ENCODE data around the gene SHANK3. TPM values are rescaled to one million over a fixed set of nuclear protein-coding genes. Genes with fewer than 3 reads are reported as not detected.

Gene SHANK3
- total and polyA plus RNA-seq, 3 donors from 2014 or later, result 6.3 to 16.0 (median 11.4) TPM

DNA sequence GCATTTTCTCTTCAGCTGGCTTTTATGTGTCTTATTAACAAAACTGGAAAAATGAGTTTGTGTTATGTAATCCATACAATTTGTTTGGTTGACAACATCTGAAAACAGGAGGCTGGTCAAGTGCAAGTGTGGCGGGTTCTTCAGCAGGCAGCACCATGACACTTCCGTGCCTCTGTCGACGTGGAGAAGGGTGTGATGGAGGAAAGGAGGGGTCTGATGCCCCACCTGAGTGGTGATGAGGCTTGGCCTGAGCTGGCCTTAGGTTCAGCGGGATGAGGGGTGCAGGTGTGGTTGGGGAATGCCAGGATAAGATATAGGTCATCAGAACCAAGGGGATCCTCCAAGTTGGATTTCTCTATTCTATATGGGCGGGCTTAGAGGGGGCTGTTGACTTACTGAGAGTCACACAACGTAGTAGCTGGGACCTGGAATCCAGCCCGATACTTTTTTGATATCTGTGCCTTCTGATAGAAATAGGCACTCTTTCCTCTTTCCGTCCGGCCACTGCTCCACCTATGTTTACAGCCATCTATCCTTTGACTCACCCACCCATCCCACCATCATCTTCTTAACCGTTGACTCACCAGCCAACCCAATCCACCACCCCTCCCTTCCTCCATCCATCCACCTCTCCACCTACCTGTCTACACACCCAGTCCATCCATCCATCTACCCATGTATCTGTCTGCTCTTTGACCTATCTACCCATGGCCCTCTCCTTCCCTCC lies 29.0 kb downstream of the SHANK3 start:
- Histone ChIP-seq H3K4me3 (no peak overlapping the region), H3K27me3 (no peaks in the 10 kb centered on the region), H3K27ac (no peak overlapping the region), H3K36me3 (ENCODE audit: low read depth, missing control alignments) (no peaks in the 10 kb centered on the region), H3K4me1 (no peaks in the 10 kb centered on the region), H3K9me3 (no peaks in the 10 kb centered on the region)
- TF ChIP-seq, protein P1, sequence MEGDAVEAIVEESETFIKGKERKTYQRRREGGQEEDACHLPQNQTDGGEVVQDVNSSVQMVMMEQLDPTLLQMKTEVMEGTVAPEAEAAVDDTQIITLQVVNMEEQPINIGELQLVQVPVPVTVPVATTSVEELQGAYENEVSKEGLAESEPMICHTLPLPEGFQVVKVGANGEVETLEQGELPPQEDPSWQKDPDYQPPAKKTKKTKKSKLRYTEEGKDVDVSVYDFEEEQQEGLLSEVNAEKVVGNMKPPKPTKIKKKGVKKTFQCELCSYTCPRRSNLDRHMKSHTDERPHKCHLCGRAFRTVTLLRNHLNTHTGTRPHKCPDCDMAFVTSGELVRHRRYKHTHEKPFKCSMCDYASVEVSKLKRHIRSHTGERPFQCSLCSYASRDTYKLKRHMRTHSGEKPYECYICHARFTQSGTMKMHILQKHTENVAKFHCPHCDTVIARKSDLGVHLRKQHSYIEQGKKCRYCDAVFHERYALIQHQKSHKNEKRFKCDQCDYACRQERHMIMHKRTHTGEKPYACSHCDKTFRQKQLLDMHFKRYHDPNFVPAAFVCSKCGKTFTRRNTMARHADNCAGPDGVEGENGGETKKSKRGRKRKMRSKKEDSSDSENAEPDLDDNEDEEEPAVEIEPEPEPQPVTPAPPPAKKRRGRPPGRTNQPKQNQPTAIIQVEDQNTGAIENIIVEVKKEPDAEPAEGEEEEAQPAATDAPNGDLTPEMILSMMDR (IDR thresholded peaks at IDR 0.05), result no peak
- TF ChIP-seq POLR2A (IDR thresholded peaks at IDR 0.05), result no peak
- no peak for DNase-seq
- intact Hi-C loops (cut with DNase I; ENCODE audit: low total_unique reads), result no loop called here
- 90% methylated on average over 11 of the region's 11 CpGs for WGBS, 2 donors

DNA sequence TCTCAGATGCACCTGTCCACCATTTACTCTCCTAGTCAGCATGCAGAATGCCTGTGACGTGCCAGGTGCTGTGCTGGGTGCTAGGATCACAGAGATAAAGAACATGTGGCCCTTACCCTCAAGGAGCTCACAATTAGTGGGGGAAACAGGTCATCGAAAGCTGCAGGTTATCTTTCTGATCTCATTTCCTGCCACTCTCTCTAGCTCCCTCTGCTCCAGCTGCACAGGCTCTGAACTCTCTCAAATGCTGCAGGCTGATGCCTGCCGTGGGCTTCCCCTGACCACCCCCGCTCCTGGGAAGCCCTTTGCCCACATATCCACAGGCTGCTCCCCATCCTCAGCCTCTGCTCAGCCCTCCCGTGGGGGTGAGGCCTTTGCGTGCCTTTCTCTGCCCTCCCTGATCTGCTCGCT lies 29.6 kb downstream of the SHANK3 start:
- no peaks in the 10 kb centered on the region for H3K4me1 ChIP-seq
- 75 to 85% methylated on average over 7 of the region's 7 CpGs for WGBS, 2 donors

DNA sequence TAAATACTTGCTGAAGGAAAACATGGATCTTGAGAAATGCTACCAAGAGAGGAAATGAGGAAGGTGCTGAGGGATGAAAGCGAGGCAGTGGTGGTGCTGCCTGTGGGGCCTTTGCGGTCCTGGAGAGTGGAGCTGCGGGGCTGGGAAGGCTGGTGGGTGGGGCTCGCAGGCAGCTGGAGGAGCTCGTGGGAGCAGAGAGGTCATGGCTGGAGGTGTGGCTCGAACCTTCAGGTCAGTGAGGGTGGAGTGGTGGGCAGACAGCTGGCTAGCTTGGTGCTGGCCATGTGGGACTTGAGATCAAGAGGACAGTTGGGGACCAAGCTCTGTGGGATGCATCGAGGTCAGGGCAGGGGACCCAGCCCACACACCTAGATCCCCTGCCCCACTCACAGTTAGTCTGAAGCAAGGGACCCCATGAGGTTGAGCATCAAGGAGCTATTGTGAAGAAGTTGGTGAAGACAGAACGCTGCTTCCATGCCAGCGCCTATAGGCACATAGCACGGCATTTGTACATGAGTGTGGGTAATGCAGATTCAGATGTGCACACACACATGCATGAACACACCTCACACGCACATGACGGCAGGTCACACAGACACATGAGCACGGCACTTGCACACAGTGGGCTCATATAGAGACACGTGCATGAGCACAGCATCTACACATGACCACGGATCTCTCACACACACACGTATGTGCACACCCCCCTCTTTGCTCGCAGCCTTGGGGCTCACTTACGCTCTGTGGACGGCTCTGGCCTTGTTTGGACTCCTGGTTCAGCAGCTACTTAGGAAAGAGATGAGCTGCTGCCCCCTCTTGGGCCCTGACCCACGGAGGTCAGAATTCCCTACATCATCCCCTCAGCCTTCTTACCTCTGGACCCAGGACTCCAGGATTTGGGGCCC lies 30.4 kb downstream of the SHANK3 start:
- Histone ChIP-seq H3K27me3 (no peaks in the 10 kb centered on the region), H3K27ac (no peak overlapping the region), H3K4me1 (no peaks in the 10 kb centered on the region), H3K4me3 (no peak overlapping the region), H3K9me3 (no peaks in the 10 kb centered on the region), H3K36me3 (ENCODE audit: low read depth, missing control alignments) (no peaks in the 10 kb centered on the region)
- intact Hi-C loops (cut with DNase I; ENCODE audit: low total_unique reads), result no loop called here
- WGBS, 2 donors, result 89 to 90% methylated on average over 18 to 20 of the region's 20 CpGs
- DNase-seq, result no peak
- TF ChIP-seq, protein P1 (IDR thresholded peaks at IDR 0.05), result no peak
- no peak for TF ChIP-seq POLR2A (IDR thresholded peaks at IDR 0.05)

More for the DNA sequence above, 29.6 kb downstream of the SHANK3 start:
- Histone ChIP-seq H3K27me3 (no peaks in the 10 kb centered on the region), H3K27ac (no peak overlapping the region), H3K9me3 (no peaks in the 10 kb centered on the region), H3K36me3 (ENCODE audit: low read depth, missing control alignments) (no peaks in the 10 kb centered on the region), H3K4me3 (no peak overlapping the region)
- intact Hi-C loops (cut with DNase I; ENCODE audit: low total_unique reads), result no loop called here
- DNase-seq, result no peak
- TF ChIP-seq, protein P1 (IDR thresholded peaks at IDR 0.05), result no peak
- TF ChIP-seq POLR2A (IDR thresholded peaks at IDR 0.05), result no peak

DNA sequence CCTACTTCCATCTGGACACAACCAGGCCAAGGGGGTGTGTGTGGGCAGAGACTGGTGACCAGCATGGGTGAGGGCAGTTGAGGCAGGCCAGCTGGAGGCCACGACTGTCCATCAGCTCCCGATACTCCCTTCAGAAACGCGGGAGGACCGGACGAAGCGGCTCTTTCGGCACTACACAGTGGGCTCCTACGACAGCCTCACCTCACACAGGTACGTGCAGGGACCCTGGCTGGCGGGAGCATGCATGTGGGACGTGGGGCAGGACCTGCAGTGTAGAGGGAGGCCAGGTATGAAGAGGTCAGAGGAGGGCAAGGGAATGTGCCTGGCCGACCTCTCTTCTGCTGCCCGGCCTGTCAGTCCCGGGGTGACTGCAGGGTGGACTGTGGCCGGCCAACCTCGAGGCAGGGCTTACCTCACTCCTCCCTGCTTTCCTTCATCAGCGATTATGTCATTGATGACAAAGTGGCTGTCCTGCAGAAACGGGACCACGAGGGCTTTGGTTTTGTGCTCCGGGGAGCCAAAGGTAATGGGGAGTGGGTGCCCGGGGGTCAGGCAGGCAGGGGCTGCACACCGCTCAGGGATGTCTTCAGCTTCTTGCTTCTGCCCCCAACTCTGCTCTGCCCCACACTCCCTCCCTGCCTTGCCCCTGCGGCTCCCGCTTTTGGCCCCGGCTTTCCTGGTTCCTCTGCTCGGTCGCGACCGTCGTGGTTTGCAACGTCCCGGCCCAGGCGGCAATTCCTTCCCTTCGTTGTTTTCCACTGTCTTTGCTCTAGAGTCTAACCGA lies 31.3 kb downstream of the SHANK3 start:
- Histone ChIP-seq H3K36me3 (ENCODE audit: low read depth, missing control alignments) (no peaks in the 10 kb centered on the region), H3K27ac (no peak overlapping the region), H3K27me3 (no peaks in the 10 kb centered on the region), H3K4me1 (no peaks in the 10 kb centered on the region), H3K4me3 (no peak overlapping the region), H3K9me3 (no peaks in the 10 kb centered on the region)
- intact Hi-C loops (cut with DNase I; ENCODE audit: low total_unique reads), result no loop called here
- 90 to 91% methylated on average over 27 to 36 of the region's 36 CpGs for WGBS, 2 donors
- DNase-seq, result no peak
- TF ChIP-seq POLR2A (IDR thresholded peaks at IDR 0.05), result no peak
- TF ChIP-seq, protein P1 (IDR thresholded peaks at IDR 0.05), result no peak
